SKM-1 (cell line): ENCODE results near the gene DUS3L.

Experiments
- DNase-seq: peaks from one replicate; lab custom pipeline; 2025; ENCODE audit not compliant: unreplicated experiment; lab: John Stamatoyannopoulos, UW

The DUS3L gene

GRCh38 chr19:5822181-5822844 lies 31.4 kb upstream of the DUS3L start:
- no peak for DNase-seq

- no peak for DNase-seq
Measured at GRCh38 chr19:5821521-5822180, 30.7 kb upstream of the DUS3L start.

GRCh38 chr19:5820785-5821184 lies 29.8 kb upstream of the DUS3L start:
- DNase-seq: no peak

- DNase-seq: no peak
Measured at GRCh38 chr19:5818594-5818993, 27.6 kb upstream of the DUS3L start.

GRCh38 chr19:5817218-5817617 lies 26.3 kb upstream of the DUS3L start:
- DNase-seq: no peak

- no peak for DNase-seq
Measured at GRCh38 chr19:5814852-5815246, 23.9 kb upstream of the DUS3L start.

- no peak for DNase-seq
Measured at GRCh38 chr19:5814123-5814851, 23.3 kb upstream of the DUS3L start.

- no peak for DNase-seq
Measured at GRCh38 chr19:5811117-5811516, 20.2 kb upstream of the DUS3L start.

- no peak for DNase-seq
Measured at GRCh38 chr19:5809469-5809868, 18.5 kb upstream of the DUS3L start.

GRCh38 chr19:5809053-5809452 lies 18.1 kb upstream of the DUS3L start:
- peak; percentile 12 for DNase-seq

GRCh38 chr19:5808120-5808816 lies 17.3 kb upstream of the DUS3L start:
- DNase-seq: no peak

- DNase-seq: no peak
Measured at GRCh38 chr19:5806905-5807304, 15.9 kb upstream of the DUS3L start.

- DNase-seq: no peak
Measured at GRCh38 chr19:5806133-5806489, 15.1 kb upstream of the DUS3L start.

- DNase-seq: peak; percentile 51
Measured at GRCh38 chr19:5805462-5806132, 14.6 kb upstream of the DUS3L start.

GRCh38 chr19:5804516-5805461 lies 13.8 kb upstream of the DUS3L start, which contains the start of gene NRTN:
NRTN (plus strand) TSS chr19:5805067; CDS start chr19:5824166, 19,099 bp downstream.
- DNase-seq: no peak

GRCh38 chr19:5803752-5804515 lies 13.0 kb upstream of the DUS3L start:
- peak; percentile 85 for DNase-seq

- DNase-seq: no peak
Measured at GRCh38 chr19:5803441-5803751, 12.4 kb upstream of the DUS3L start.

GRCh38 chr19:5801796-5802619 lies 11.0 kb upstream of the DUS3L start:
- no peak for DNase-seq
